22Rv1 (cell line): ENCODE results near the gene RALGAPA1.

ENCODE experiments used
- ZFX ChIP-seq: fragments of 450-650 bp; IDR thresholded peaks from 2 replicates; pipeline ENCODE4 v1.6.1; 2017; ENCODE audit warnings: antibody characterized with exemption, borderline replicate concordance
- TF ChIP-seq, protein P1 (sequence below): fragments of 450-650 bp; IDR thresholded peaks from 2 replicates; pipeline ENCODE4 v1.5.1; 2017; ENCODE audit warnings: mild to moderate bottlenecking

GRCh38 chr14:35515916-35516315, 293.2 kb downstream of the RALGAPA1 start:
- TF ChIP-seq, protein P1, sequence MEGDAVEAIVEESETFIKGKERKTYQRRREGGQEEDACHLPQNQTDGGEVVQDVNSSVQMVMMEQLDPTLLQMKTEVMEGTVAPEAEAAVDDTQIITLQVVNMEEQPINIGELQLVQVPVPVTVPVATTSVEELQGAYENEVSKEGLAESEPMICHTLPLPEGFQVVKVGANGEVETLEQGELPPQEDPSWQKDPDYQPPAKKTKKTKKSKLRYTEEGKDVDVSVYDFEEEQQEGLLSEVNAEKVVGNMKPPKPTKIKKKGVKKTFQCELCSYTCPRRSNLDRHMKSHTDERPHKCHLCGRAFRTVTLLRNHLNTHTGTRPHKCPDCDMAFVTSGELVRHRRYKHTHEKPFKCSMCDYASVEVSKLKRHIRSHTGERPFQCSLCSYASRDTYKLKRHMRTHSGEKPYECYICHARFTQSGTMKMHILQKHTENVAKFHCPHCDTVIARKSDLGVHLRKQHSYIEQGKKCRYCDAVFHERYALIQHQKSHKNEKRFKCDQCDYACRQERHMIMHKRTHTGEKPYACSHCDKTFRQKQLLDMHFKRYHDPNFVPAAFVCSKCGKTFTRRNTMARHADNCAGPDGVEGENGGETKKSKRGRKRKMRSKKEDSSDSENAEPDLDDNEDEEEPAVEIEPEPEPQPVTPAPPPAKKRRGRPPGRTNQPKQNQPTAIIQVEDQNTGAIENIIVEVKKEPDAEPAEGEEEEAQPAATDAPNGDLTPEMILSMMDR = no peak
- TF ChIP-seq ZFX = no peak
